ENCODE data around the gene FAM120B.
"Not testable (repeated sequence)": the region's sequence is repeated elsewhere in the genome, so short reads cannot be mapped to it uniquely, and the experiment has no call there.

The FAM120B gene

GRCh38 chr6:170297576-170298330 is 8.8 kb upstream of the FAM120B start:
- no peak for DNase-seq (ENCODE audit: low read depth in 2 of 3, low spot score in 2 of 3)

- DNase-seq (ENCODE audit: low read depth in 2 of 3, low spot score in 2 of 3): no peak
Measured at GRCh38 chr6:170298688-170299087, 7.9 kb upstream of the FAM120B start.

- no peak for DNase-seq (ENCODE audit: low read depth in 2 of 3, low spot score in 2 of 3)
Measured at GRCh38 chr6:170301184-170301583, 5.4 kb upstream of the FAM120B start.

GRCh38 chr6:170305805-170306323 is 694 bp upstream of the FAM120B start:
- no peak for DNase-seq (ENCODE audit: low read depth in 2 of 3, low spot score in 2 of 3)

GRCh38 chr6:170307080-170307545 is 555 bp downstream of the FAM120B start:
- DNase-seq (ENCODE audit: low read depth in 2 of 3, low spot score in 2 of 3): no peak

- no peak for DNase-seq (ENCODE audit: low read depth in 2 of 3, low spot score in 2 of 3)
Measured at GRCh38 chr6:170308761-170309160, 2.2 kb downstream of the FAM120B start.

GRCh38 chr6:170311696-170312095 is 5.1 kb downstream of the FAM120B start:
- DNase-seq (ENCODE audit: low read depth in 2 of 3, low spot score in 2 of 3): no peak

GRCh38 chr6:170312876-170313275 is 6.3 kb downstream of the FAM120B start:
- DNase-seq (ENCODE audit: low read depth in 2 of 3, low spot score in 2 of 3): no peak

- DNase-seq (ENCODE audit: low read depth in 2 of 3, low spot score in 2 of 3): no peak
Measured at GRCh38 chr6:170313716-170314295, 7.2 kb downstream of the FAM120B start.

- DNase-seq (ENCODE audit: low read depth in 2 of 3, low spot score in 2 of 3): no peak
Measured at GRCh38 chr6:170314983-170315382, 8.4 kb downstream of the FAM120B start.

GRCh38 chr6:170316071-170316470 is 9.5 kb downstream of the FAM120B start:
- DNase-seq (ENCODE audit: low read depth in 2 of 3, low spot score in 2 of 3): no peak

- DNase-seq (ENCODE audit: low read depth in 2 of 3, low spot score in 2 of 3): no peak
Measured at GRCh38 chr6:170317076-170317475, 10.5 kb downstream of the FAM120B start.

- DNase-seq (ENCODE audit: low read depth in 2 of 3, low spot score in 2 of 3): no peak
Measured at GRCh38 chr6:170317718-170318117, 11.2 kb downstream of the FAM120B start.

GRCh38 chr6:170329321-170329720 is 22.8 kb downstream of the FAM120B start:
- no peak for DNase-seq (ENCODE audit: low read depth in 2 of 3, low spot score in 2 of 3)

- DNase-seq (ENCODE audit: low read depth in 2 of 3, low spot score in 2 of 3): not testable (repeated sequence)
Measured at GRCh38 chr6:170335199-170335598, 28.6 kb downstream of the FAM120B start.

- no peak for DNase-seq (ENCODE audit: low read depth in 2 of 3, low spot score in 2 of 3)
Measured at GRCh38 chr6:170344631-170345576, 38.3 kb downstream of the FAM120B start.

GRCh38 chr6:170345662-170346061 is 39.1 kb downstream of the FAM120B start:
- DNase-seq (ENCODE audit: low read depth in 2 of 3, low spot score in 2 of 3): no peak

- no peak for DNase-seq (ENCODE audit: low read depth in 2 of 3, low spot score in 2 of 3)
Measured at GRCh38 chr6:170346649-170347048, 40.1 kb downstream of the FAM120B start.

GRCh38 chr6:170347091-170347490 is 40.5 kb downstream of the FAM120B start:
- DNase-seq (ENCODE audit: low read depth in 2 of 3, low spot score in 2 of 3): no peak

GRCh38 chr6:170347975-170348374 is 41.4 kb downstream of the FAM120B start:
- DNase-seq (ENCODE audit: low read depth in 2 of 3, low spot score in 2 of 3): no peak

- not testable (repeated sequence) for DNase-seq (ENCODE audit: low read depth in 2 of 3, low spot score in 2 of 3)
Measured at GRCh38 chr6:170351456-170351855, 44.9 kb downstream of the FAM120B start.

Measured in activated CD8-positive, alpha-beta memory T cell treated with anti-CD3 and anti-CD28 coated beads for 48 hours (primary cell).